H1 (cell line): ENCODE results near the gene CELSR1. TPM values are rescaled to one million over a fixed set of nuclear protein-coding genes. Genes with fewer than 3 reads are reported as not detected.

Source experiments
- EGR1 ChIP-seq: IDR thresholded peaks from 2 replicates; pipeline ENCODE4 v1.6.1; 2011; ENCODE audit warnings: low read depth, low read length, borderline replicate concordance
- GABPA ChIP-seq: IDR thresholded peaks from 2 replicates; pipeline ENCODE4 v1.6.1; 2011; ENCODE audit warnings: mild to moderate bottlenecking, low read length, moderate library complexity, borderline replicate concordance; ENCODE audit not compliant: insufficient read depth
- KDM4A ChIP-seq: IDR thresholded peaks from one replicate; pipeline ENCODE4 v1.7.1; 2012; ENCODE audit warnings: low read depth, mild to moderate bottlenecking, moderate library complexity, low read length, inconsistent platforms; ENCODE audit not compliant: severe bottlenecking
- POLR2AphosphoS5 ChIP-seq: IDR thresholded peaks from 2 replicates; pipeline ENCODE4 v1.6.1; 2011; ENCODE audit warnings: low read depth, low read length
- TEAD4 ChIP-seq: IDR thresholded peaks from 2 replicates; pipeline ENCODE4 v1.6.1; 2012; ENCODE audit warnings: low read depth, low read length, inconsistent platforms, mixed read lengths
- USF2 ChIP-seq: IDR thresholded peaks from 2 replicates; pipeline ENCODE4 v1.6.1; 2011; ENCODE audit warnings: low read length, improper control_type of control experiment
- polyA plus RNA-seq, 7 experiments: library from polyadenylated mRNA; depleted of rRNA in 3 of 7; stranded (reverse) in 5 of 7; unstranded in 2 of 7; fragments of >200 nt in 5 of 7; fragments of 200-250 nt in 2 of 7; gene quantifications; 1 replicate in 5 of 7; 2 replicates in 1 of 7; 4 replicates in 1 of 7; pipeline versions ENCODE4 v1.2.1 to v1.2.3, GENCODE V29; 2011 to 2013; ENCODE audit warnings: missing spikeins in 2 of 7, mixed read lengths in 2 of 7
- total RNA-seq: library from RNA; stranded (reverse); fragmentation: NEBNext Ultra II Directional; extraction: Animal tissue kit (Norgen Biotek cat#: 25700); gene quantifications from 2 replicates; pipeline ENCODE4 v1.2.1, GENCODE V29; 2021

Gene CELSR1
- total and polyA plus RNA-seq, 2 of the 8 experiments (the other 6 are each of a cell fraction or from before 2014, with no cell fraction given), result 9.0 to 12.4 TPM

GRCh38 chr22:46584081-46584921, 46.9 kb upstream of the CELSR1 start (continued):
- TF ChIP-seq POLR2AphosphoS5 (no peak), KDM4A (no peak), TEAD4 (no peak), USF2 (no peak), GABPA (no peak), EGR1 (no peak)
